Hematopoietic multipotent progenitor cell treated with erythropoietin and hydrocortisone succinate and interleukin-3 and kit ligand, for 6 days (in vitro differentiated cells): Measurements from ENCODE around the gene SOCS4.

Experiments
- DNase-seq: peaks from one replicate; pipeline ENCODE4 v3.0.0-alpha.2; 2015

Gene SOCS4

DNA sequence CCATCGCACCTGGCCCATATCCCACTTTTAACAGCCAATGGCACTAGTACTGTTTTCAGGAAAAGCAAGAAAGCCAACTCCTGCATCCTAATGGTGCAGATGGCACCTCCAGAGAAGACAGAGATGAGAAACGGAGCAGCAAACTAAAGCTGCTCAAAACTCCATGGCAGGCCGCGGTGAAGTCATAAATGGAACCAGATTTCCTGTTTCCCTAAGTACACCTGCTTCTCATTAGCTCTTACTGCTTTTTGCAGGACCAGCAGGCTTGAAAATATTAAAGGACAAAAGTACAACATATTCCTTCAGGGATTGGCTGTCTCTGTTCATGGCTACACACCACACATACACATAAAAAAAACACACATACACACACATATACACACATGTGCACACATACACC lies 65.3 kb downstream of the SOCS4 start:
- DNase-seq: no peak

- DNase-seq: no peak
Measured at GRCh38 chr14:55094292-55095157, 67.5 kb downstream of the SOCS4 start.

DNA sequence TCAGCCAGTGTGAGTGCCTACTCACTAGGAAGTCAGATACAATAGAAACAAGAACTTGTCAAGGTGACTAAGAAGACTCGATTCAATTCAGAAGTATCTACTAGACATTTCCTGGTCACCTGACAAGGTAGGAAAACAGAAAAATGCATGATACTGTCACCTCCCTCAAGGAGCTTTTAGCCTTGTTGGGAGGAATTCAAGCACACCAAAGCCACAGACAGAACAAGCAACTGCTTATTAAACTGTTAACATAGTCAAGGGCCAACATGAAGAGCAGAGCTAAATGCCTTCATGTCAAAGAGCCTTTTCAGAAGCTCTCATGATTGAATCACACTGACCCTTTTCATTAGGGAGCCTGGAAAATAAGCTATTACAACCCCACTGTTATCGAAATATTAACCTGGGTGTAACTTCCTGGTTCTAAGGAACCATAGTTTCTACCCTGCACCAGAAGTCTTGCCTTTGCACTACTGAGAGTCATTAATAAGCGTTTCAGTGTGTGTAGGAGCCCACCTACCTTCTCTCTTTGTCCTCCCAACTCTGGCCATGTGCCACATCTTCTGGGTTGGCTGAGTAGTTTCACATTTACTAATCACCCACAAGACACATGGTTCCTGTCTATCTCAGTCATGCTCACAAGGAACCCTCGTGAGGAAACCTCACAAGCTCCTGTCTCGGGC lies 71.0 kb downstream of the SOCS4 start:
- peak; percentile 69 for DNase-seq

DNA sequence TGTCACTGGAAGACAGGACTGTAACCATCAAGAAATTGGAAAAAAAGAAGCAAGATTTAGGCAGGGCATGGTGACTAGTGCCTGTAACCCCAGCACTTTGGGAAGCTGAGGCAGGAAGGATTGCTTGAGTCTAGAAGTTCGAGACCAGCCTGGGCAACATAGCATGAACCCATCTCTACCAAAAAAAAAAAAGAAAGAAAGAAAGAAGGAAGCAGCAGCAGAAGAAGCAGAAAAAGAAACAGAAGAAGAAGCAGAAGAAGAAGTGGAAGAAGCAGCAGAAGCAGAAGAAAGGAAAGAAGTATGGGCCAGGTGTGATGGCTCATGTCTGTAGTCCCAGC lies 71.5 kb downstream of the SOCS4 start:
- DNase-seq: no peak
